ENCODE measurements around the gene GPD2. TPM values are rescaled to one million over a fixed set of nuclear protein-coding genes. Genes with fewer than 3 reads are reported as not detected.

Gene GPD2
- total and polyA plus RNA-seq, 2 of the 8 experiments (the other 6 are each of a cell fraction or from before 2014, with no cell fraction given): 8.4 to 43.1 TPM

DNA sequence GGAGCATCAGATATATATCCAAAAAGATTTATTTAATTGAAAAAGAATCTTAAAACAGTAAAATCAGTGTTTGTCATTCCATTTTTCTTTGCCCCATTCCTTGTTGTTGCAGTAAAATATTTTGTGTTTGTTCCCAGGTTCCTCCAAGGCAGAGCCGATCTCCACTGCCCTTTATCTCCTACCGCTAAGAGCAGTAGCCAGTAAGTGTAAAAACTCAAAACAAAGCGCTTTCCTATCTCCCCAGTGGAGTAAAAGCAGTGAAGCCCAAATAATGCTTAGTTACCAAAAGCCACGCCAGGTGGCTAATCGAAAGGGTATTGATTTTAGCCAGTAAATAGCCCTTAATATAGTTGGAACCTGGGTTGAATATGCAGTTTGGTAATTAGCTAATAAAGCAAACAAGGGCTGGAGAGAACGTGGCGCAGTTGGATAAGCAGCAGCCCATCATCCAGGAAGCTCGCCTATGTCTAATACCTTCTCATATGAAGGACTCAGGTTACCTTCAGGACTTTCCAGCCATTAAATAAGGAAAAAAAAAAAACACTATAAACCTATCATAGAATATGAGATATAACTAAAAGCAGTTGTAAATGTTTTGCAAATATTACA lies 12.4 kb upstream of the GPD2 start:
- Histone ChIP-seq H2BK20ac (ENCODE audit: low read length) (no peak overlapping the region), H2AK5ac (ENCODE audit: low read depth, low read length) (no peak overlapping the region), H2BK15ac (ENCODE audit: low read length) (no peak overlapping the region), H3K4me2 (ENCODE audit: insufficient read depth in 1 of 2, low read depth in 2 of 2, low read length in 2 of 2) (no peak overlapping the region), H4K20me1 (replicated peaks in 1 of 2; ENCODE audit: control insufficient read depth in 1 of 2, insufficient read depth in 2 of 2, low read length in 2 of 2) (no peaks in the 10 kb centered on the region), H2BK12ac (ENCODE audit: low read depth, low read length) (no peak overlapping the region), H3K56ac (replicated peaks; ENCODE audit: insufficient read length, low read depth, low read length) (no peak overlapping the region), H3K9me3 (ENCODE audit: insufficient read depth in 2 of 2, low read depth in 1 of 2, low read length in 1 of 2) (no peaks in the 10 kb centered on the region), H4K8ac (ENCODE audit: extremely low read depth, insufficient read depth, low read length) (no peak overlapping the region), H3K36me3 (ENCODE audit: control insufficient read depth in 2 of 4, insufficient read depth in 4 of 4, low read length in 3 of 4) (no peaks in the 10 kb centered on the region; a peak in 1 of 8 replicates), H3K14ac (ENCODE audit: insufficient read length) (no peak overlapping the region), H3K23ac (ENCODE audit: insufficient read length) (no peak overlapping the region), H3K27ac (ENCODE audit: low read depth, low read length) (no peak overlapping the region), H3K4ac (replicated peaks; ENCODE audit: insufficient read length, low read depth, low read length) (no peak overlapping the region), H3K18ac (ENCODE audit: extremely low read depth, low read length) (no peak overlapping the region), H3K79me2 (ENCODE audit: control insufficient read depth in 1 of 2, insufficient read depth in 2 of 2, low read length in 2 of 2) (no peaks in the 10 kb centered on the region), H3K9ac (replicated peaks in 1 of 4; ENCODE audit: extremely low read depth in 1 of 4, low read depth in 3 of 4, low read length in 3 of 4) (peak overlapping the region in 1 of 4 experiments; percentile 8; a peak in 1 of 7 replicates), H3K4me1 (replicated peaks in 1 of 4; ENCODE audit: control insufficient read depth in 3 of 4, insufficient read depth in 4 of 4, low read length in 3 of 4) (no peaks in the 10 kb centered on the region), H3K23me2 (ENCODE audit: low read depth, low read length) (no peaks in the 10 kb centered on the region), H2BK5ac (ENCODE audit: low read depth, low read length) (no peak overlapping the region), H4K5ac (ENCODE audit: insufficient read length, low read depth, low read length) (no peak overlapping the region), H2AFZ (ENCODE audit: low read length) (no peak overlapping the region), H2BK120ac (replicated peaks; ENCODE audit: low read depth, low read length) (no peak overlapping the region), H3K27me3 (replicated peaks in 1 of 4; ENCODE audit: control insufficient read depth in 3 of 4, extremely low read depth in 1 of 4, insufficient read depth in 3 of 4, low read length in 3 of 4) (peaks cover 0 to 1% (median 0%) of the 10 kb centered on the region in 4 experiments; a peak in 1 of 7 replicates), H3K79me1 (ENCODE audit: low read depth, low read length) (no peaks in the 10 kb centered on the region), H4K91ac (replicated peaks; ENCODE audit: insufficient read length, low read length) (no peak overlapping the region), H3K4me3 (ENCODE audit: extremely low read depth in 1 of 4, insufficient read depth in 2 of 4, low read depth in 3 of 4, low read length in 4 of 4) (no peak overlapping the region)
- CTCF ChIA-PET (ENCODE audit: partially characterized antibody): interaction anchor here (1.3 kb wide), 1 partner anchor 12 kb away, joined by 3 read pairs; no protein-coding TSS in a partner anchor
- FAIRE-seq: no peak
- POLR2A ChIA-PET (ENCODE audit: partially characterized antibody): no interaction called here
- 85% methylated on average over 8 of the region's 8 CpGs; no CpG with 5 or more reads in 1 of the 2 experiments for WGBS, 2 experiments (ENCODE audit: extremely low coverage in 1 of 2, insufficient coverage in 1 of 2, insufficient read length in 1 of 2, insufficient replicate concordance in 2 of 2, low coverage in 1 of 2, low lambda C conversion rate in 2 of 2, missing lambda C conversion rate in 1 of 2)
- peak in 1 of 2 experiments; percentile 30 for DNase-seq (ENCODE audit: low read depth in 1 of 2, low spot score in 2 of 2)
- TF ChIP-seq CHD2 (IDR thresholded peaks at IDR 0.05; ENCODE audit: low read length): no peak
- no peak for TF ChIP-seq TAF1 (IDR thresholded peaks at IDR 0.05; ENCODE audit: low read depth, low read length)
- no peak for TF ChIP-seq SUZ12 (IDR thresholded peaks at IDR 0.05; ENCODE audit: low read length)
- TF ChIP-seq, protein P1, sequence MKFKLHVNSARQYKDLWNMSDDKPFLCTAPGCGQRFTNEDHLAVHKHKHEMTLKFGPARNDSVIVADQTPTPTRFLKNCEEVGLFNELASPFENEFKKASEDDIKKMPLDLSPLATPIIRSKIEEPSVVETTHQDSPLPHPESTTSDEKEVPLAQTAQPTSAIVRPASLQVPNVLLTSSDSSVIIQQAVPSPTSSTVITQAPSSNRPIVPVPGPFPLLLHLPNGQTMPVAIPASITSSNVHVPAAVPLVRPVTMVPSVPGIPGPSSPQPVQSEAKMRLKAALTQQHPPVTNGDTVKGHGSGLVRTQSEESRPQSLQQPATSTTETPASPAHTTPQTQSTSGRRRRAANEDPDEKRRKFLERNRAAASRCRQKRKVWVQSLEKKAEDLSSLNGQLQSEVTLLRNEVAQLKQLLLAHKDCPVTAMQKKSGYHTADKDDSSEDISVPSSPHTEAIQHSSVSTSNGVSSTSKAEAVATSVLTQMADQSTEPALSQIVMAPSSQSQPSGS (IDR thresholded peaks at IDR 0.05; ENCODE audit: low read length): no peak
- TF ChIP-seq JUN (IDR thresholded peaks at IDR 0.05; ENCODE audit: low read depth, low read length): no peak
- TF ChIP-seq NRF1 (IDR thresholded peaks at IDR 0.05; ENCODE audit: low read depth, low read length): no peak
- TF ChIP-seq HDAC2 (IDR thresholded peaks at IDR 0.05; ENCODE audit: borderline replicate concordance in 1 of 2, low read depth in 2 of 2, low read length in 2 of 2): no peak
- no peak for TF ChIP-seq CTBP2 (IDR thresholded peaks at IDR 0.05; ENCODE audit: borderline replicate concordance, insufficient read depth, insufficient read length, low read length)
- no peak for TF ChIP-seq SP2 (IDR thresholded peaks at IDR 0.05; ENCODE audit: low read length)
- TF ChIP-seq SP1 (IDR thresholded peaks at IDR 0.05; ENCODE audit: low read depth, low read length): no peak
- no peak for TF ChIP-seq CHD1 (IDR thresholded peaks at IDR 0.05; ENCODE audit: low read depth, low read length)
- no peak for TF ChIP-seq BRCA1 (IDR thresholded peaks at IDR 0.05; ENCODE audit: low read depth, low read length)

Measured in H1 (cell line).